ENCODE data around the gene PCK1.
"Not testable (repeated sequence)": the region's sequence is repeated elsewhere in the genome, so short reads cannot be mapped to it uniquely, and the experiment has no call there.

The PCK1 gene

DNA sequence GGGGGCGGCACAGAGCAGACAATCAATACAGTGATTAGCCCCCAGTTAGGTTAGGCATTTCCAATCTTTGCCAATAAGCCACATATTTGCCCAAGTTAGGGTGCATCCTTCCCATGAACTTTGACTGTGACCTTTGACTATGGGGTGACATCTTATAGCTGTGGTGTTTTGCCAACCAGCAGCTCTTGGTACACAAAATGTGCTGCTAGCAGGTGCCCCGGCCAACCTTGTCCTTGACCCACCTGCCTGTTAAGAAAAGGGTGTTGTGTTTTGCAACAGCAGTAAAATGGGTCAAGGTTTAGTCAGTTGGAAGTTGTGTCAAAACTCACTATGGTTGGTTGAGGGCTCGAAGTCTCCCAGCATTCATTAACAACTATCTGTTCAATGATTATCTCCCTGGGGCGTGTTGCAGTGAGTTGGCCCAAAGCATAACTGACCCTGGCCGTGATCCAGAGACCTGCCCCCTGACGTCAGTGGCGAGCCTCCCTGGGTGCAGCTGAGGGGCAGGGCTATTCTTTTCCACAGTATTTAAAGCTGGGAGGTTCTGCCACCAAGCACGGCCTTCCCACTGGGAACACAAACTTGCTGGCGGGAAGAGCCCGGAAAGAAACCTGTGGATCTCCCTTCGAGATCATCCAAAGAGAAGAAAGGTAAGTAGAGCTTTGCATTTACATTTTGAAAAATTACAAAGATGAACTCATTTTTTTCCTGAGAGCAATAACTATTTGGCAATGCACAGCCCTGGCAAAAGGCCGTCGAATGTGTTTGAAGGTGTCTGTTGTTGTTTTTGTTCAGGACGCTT, at the start of gene PCK1:
Gene PCK1 (plus strand): TSS at position 557 of the 802 bp plus-strand sequence. CDS start 302 bp downstream, outside the sequence.
- no peak for DNase-seq (ENCODE audit: low spot score)

DNA sequence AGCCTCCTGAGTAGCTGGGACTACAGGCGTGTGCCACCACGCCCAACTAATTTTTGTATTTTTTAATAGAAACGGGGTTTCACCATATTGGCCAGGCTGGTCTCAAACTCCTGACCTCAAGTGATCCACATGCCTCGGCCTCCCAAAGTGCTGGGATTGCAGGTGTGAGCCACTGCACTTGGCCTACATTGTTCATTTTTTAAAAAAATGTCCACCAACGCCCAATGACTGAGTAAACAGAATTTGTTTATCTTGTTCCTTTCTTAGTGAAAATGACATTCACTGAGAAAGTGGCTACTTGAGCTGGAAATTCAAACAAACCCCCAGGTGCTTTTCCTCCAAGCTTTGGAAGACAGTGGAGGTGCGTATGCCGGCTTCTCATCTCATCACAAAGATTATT, 49.2 kb upstream of the PCK1 start:
- DNase-seq (ENCODE audit: low spot score) = not testable (repeated sequence)

DNA sequence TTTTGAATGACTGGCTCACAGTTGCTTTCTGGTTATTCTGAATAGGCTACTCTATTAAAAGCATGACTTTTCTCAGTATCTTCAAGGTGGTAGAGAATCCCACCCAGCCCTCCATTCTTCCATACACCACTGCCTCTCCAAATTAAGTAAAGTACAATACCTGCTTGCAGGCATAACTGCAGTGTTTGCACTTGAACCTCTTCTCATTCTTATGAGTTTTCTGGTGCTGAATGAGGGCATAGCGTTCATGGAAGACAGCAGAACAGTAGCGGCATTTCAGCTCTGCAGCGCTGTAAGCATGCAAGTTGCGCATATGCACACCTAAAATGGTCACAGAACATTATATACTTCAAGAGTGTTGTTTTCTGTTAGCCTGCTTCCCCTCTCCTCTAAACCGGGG, 48.5 kb upstream of the PCK1 start:
- no peak for DNase-seq (ENCODE audit: low spot score)

DNA sequence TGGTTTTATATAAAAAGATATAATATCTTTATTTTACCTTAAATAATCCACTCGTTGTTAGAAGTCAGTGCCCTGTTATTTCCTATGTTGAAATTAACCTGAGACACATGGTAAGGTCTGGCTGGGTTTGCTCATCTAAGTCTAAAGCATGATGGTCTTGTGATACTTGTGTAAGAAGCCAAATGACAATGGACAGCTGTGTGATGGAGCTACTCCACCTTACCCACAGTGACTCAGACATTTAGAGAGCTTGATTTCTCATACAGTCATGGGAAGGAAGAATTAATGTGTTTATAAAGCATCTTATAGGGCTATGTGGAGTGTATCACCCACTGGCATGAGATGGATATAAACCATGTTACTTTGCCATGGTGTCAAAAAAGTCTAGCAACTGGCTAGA, 47.7 kb upstream of the PCK1 start:
- no peak for DNase-seq (ENCODE audit: low spot score)

DNA sequence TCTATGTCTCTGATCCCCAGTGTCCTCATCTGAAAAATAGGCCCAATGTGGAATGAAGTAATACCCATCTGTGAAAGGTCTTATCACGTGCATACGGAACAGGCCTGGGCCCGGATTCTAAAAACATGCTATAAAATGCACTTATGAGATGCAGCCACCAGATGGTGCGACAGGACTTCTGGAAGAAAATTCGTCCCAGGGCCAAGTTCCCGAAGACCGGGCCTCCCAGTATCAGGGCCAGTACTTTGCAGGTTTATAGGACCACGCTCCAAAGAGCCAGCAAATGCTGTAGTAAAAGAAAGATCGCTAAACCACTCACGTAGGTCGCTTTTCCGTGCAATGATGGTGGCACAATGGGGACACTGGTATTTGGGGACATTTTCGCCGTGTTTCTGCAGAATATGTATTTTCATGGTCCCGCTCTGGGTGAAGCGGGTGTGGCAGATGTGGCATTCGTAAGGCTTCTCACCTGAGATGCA, 46.6 kb upstream of the PCK1 start:
- DNase-seq (ENCODE audit: low spot score) = peak; percentile 33

DNA sequence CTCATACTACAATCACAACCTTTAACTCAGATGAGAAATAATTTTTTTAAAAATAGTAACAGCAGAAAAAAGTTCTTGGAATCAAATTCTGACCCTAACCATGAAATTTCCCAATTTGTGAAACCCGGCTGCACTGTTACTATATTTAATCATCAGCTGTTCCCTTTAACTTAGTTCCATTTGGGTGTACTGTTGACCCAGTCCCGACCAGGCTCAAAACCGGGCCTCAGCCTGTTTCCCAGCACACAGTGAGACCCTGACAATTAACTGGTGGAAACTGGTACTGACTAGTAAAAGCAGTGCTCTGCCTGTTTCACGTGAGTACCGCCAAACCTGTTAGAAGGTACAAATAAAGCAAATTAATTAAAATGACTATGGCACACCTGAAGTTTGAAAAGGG, 43.0 kb upstream of the PCK1 start:
- no peak for DNase-seq (ENCODE audit: low spot score)

DNA sequence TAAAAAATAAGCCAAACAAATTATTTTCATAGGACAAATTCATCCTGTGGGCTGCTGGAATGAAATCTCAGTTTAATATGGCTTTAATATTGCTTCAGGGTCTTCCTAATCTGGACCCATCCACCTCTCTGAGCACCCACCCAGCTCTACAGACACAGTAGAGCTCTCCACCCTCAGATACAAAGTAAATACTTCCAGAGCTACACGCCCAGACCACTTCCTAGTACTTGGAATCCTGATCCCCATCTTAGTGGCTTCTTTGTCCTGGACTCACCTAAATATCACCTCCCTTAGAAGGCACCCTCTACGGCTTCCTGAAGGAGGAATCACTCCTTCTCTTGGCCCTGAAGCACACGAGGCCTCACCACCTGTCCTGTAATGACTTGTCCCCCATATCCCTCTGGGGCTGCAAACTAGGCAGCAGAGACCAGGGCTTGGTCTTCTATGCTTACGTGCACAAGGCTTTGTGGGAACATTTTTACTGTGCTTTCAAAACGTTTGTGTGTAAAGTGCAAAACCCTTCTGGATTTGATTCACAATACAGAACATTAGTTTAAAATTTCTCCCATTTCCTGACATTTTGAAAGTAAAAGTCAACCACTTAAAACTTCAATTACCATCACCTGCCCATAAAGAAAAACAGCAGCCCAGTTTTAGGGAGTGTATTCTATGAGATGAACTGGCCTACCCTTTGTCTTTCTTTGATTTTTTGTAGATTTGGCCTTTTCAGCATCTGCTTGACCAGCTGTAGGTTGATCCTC, 38.4 kb upstream of the PCK1 start:
- no peak for DNase-seq (ENCODE audit: low spot score)

DNA sequence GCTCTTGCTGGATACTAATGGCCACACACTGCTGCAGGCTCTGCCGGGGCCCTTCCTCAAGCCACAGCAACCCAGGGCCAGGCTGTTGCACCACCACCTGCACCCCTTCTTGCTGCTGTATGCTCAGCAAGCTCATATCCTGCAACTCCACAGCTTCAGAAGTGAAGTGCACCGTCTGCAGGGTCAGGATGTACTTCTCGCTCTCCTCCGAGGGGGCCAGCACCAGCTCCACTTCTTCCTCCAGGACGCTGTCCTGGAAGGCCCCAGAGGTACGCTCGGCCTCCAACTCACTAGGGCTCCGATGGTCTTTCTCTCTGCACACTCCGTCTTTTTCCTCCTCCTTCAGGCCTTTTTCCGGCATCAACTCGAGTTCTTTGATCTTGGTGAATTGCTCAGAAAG, 37.1 kb upstream of the PCK1 start:
- no peak for DNase-seq (ENCODE audit: low spot score)

DNA sequence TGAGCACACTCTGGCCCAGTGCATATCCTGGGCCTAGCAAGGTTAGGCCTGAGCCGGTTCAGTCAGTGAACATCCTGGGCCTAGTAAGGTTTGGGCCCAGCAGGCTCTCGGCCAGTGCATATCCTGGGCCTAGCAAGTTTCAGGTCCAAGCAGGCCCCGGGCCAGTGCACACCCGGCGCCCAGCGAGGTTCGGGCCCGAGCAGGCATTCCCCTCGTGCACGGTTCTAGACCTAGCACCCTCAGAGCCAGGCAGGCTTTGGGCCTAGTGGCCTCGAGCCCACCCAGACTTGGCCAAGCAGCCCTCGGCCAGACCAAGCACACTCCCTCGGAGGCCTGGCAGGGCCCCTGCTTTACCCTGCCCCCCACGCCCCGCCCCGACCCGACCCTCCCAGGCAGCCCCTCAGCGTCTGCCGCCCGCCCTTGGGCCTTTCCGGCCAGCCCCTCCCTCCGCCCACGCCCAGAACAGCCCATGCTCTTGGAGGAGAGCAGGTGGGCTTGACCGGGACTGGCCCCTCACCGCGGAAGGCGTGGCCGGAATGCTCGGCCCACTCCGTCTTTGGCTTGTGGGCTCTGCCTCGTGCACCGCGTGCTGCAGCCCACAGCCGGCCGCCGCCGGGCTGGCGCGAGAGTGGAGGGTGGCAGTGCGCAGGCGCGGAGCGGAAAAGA, 36.3 kb upstream of the PCK1 start, which contains the start of gene CTCFL:
Gene CTCFL (minus strand): TSS at position 630 of the 666 bp plus-strand sequence. CDS start 935 bp downstream, outside the sequence.
- DNase-seq (ENCODE audit: low spot score) = no peak

DNA sequence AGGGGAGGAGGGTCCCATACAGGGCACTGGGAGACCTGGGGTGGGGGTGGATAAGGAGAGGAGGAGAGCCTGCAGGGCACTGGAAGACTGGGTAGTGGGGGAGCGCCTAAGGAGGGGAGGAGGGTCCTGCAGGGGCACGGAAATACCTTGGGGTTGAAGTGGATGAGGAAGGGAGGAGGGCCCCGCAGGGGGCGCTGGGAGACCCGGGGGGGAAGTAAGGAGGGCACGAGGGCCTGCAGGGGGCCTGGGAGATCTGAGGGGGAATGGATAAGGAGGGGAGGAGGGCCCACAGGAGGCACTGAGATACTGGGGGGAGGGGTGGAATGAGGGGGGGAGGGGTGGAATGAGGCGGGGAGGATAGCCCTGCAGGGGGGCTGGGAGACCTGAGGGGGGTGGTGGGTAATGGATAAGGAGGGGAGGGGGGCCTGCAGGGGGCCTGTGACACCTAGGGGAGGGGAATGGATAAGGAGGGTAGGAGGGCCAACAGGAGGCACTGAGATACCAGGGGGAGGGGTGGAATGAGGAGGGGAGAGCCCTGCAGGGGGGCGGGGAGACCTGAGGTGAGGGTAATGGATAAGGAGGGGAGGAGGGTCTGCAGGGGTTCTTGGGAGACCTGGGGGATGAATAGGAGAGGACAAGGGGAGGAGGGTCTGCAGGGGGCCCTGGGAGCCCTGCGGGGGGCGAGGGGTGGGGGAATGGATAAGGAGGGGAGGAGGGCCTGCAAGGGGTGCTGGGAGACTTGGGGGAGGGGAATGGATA, 35.4 kb upstream of the PCK1 start:
- no peak for DNase-seq (ENCODE audit: low spot score)

DNA sequence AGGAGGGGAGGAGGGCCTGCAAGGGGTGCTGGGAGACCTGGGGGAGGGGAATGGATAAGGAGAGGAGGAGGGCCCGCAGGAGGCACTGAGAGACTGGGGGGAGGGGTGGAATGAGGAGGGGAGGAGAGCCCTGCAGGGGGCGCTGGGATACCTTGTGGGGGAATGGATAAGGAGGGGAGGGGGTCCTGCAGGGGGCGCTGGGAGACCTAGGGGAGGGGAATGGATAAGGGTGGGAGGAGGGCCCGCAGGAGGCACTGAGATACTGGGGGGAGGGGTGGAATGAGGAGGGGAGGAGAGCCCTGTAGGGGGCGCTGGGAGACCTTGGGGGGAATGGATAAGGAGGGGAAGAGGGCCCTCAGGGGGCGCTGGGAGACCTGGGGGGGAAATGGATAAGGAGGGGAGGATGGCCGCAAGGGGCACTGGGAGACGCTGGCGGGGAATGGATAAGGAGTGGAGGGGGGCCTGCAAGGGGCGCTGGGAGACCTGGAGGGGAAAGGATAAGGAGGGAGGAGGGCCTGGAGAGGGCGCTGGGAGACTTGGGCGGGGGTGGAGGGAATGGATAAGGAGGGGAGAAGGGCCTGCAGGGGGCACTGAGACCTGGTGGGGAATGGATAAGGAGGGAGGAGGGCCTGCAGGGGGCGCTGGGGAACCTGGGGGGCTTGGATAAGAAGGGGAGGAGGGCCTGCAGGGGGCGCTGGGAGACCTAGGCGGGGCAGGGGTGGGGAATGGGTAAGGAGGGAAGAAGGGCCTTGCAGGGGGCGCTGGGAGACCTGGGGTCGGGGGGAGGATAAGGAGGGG, 34.6 kb upstream of the PCK1 start:
- peak; percentile 20 for DNase-seq (ENCODE audit: low spot score)

DNA sequence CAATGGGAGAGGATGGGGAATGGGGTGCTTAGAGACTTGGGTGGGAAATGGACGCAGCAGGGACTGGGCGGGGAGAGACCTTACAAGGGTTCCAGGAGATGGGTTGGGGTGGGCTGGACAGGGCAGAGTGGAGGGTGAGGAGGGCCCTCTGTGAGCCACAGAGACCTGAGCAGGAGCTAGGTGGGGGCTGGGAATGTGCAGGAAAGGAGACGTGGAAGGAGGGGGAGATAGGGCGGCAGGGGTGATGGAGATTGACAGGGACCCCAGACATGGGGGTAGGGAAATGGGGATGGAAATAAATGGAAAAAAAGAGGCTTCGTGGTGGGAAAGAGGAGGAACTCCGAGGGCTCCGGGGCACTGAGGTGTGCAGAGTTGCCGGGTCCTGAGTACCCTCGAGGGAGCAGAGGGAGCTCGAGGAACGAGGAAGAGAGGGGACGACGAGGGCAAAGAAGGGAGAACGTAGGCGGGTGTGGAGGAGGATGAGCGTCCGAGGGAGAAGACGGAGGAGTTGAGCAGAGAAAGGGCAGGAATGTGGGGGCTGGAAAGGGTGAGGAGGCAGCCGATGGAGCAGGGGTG, 33.9 kb upstream of the PCK1 start:
- DNase-seq (ENCODE audit: low spot score) = no peak

DNA sequence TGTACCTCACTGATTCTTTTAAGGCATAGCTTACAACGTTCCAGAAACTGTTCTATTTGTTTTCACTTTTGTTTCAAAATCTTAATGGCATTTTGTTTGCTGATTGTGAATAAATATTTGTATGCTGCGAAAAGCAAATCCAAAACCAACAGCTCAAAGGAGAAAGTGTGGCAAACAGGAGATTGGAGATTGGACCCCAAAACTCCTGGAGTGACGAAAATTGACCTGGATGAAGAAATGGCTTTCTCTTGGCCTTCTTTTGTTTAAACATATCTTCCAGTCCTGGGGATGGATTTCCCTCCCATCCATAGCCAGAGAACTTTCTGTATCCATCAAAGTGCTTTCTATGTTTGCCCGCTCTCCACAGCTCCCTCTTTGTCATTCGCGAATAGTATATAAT, 33.2 kb upstream of the PCK1 start:
- no peak for DNase-seq (ENCODE audit: low spot score)

DNA sequence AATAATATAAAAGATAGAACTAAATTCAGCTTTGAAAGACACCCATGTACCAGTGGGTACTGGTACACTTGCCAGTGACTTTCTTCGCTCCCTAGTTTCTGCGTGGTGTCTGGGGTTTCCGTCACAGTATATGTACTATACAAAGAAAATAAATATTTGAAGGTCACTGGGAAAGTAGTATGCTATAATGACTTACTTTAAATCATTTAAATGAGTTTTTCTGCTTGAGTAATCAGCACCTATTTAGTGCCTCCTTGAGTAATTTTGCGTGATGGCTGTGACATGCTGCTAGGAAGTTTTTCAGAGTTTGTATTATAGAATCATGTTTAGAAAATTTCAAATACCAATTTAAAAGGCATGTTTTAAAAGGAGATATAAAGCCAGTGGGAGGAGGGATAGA, 32.8 kb upstream of the PCK1 start:
- DNase-seq (ENCODE audit: low spot score) = no peak

DNA sequence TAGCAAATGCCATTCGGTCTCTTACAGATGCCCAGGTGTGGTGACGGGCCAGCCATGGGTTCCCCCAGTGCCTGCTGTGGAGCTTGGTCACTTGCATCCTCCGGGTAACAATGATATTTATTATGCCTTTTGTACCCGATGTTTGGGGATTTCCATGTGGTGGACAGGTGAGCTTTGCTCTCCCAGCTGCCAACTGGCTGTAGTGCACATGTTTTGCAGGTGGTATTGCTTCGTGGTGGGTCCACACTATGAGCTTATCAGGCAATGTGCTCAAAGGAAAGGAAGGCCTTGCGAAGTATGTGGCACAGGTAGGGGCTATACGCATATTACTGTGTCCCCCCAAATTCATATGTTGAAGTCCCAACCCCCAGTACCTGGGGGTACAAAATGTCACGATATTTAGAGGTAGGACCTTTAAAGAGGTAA, 31.7 kb upstream of the PCK1 start:
- no peak for DNase-seq (ENCODE audit: low spot score)

DNA sequence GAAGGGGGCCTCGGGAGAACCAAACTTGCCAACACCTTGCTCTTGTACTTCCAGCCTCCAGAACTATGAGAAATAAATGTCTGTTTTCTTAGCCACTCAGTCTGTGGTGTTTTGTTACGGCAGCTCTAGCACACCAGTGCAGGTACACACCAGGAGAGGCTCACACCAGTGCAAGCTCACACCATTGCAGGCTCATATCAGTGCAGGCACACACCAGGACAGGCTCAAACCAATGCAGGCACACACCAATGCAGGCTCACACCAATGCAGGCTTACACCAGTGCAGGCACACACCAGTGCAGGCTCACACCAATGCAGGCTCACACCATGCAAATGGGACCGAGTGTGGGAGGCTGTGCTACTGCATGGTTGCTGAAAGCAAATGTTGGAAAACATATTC, 31.1 kb upstream of the PCK1 start:
- no peak for DNase-seq (ENCODE audit: low spot score)

DNA sequence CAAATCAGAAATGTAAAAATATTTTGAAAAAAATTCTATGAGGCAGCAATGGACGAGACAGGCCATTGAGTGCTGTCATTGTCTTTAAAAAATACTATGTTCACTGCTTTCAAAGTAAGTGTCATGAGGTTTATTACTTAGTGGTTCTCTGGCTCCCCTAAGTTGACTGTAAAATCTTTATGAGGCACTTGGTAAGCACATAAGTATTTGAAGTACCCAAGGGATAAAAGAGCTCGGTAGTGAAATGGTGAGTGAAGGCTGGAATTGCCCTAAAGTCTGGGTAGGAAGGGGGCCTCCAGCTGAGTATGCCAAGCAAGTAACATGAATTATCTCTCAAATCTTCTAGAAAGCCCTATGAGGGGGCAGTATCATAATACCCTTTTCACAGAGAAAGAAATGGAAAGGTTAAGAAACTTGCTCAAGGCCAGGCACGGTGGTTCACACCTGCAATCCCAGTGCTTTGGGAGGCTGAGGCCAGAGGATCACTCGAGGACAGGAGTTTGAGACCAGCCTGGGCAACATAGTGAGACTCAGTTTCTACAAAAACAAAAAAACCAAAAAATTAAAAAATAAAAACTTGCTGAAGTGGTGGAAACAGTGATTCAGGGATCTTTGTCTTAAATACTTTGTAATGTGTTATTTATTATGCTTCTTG, 30.5 kb upstream of the PCK1 start:
- no peak for DNase-seq (ENCODE audit: low spot score)

DNA sequence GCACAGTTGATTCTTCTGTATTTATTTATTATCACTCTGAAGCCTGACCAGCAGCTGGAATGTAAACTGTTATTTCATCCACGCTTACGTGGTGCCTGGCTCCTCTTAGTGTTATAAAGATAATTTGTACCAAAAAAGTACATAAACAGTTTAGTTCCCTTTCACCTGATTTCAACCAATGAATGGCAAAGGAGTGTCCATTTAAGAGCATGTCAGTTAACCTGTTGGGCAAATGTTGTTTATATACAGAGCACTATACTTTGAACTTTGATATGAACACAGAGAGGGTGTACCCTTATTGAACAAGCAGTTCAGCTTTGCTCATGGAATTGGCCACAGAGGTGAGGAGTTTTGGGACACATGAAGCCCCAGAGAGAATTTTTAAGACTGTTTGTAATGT, 28.8 kb upstream of the PCK1 start:
- no peak for DNase-seq (ENCODE audit: low spot score)

DNA sequence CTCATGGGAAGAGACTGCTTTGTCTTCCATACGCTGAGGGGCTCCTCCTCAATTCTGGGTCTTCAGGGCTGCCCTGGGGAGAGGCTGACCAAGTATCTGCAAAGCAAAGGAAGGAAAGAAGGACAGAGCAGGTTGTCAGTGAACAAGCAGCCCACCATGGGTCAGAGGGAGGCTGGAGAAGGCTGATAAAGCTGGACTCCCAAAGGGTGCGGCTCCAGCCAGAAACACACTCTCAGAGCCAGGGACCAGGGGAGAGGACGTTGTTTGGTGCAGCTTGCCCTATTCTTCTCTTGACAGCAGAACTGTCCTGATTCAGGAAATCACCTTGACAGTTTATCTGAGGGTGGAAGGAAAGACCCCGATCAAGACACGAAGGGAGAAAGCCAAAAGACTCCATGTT, 25.6 kb upstream of the PCK1 start:
- no peak for DNase-seq (ENCODE audit: low spot score)

DNA sequence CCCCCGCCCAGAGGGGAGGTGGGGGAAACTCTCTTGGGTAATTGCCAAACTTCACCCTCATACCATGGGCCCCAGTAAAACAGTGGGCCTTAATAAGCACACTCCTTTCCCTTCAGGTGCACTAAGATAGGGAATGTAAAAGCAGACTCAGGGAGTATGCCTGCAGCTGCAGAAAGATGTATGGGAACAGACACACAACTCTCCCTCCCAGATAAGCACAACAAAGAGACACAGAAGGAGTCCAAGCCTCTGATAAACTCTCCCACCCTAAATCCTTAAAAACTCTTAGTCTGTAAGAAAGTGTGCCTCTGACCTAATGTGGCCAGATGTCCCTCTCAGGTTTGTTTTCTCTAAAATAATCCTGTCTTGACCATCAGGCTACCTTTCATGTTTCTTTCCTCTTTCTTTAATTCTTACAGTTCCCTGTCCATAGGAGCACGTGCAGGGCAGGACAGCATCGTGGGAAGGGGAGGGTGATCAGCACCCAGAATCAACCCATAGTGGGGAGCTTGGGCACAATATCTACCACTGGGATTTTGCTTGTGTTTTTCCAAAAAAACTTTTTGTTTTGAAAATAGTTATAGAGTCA, 24.7 kb upstream of the PCK1 start:
- no peak for DNase-seq (ENCODE audit: low spot score)
